ENCODE results near the gene HMGCR.

DNA sequence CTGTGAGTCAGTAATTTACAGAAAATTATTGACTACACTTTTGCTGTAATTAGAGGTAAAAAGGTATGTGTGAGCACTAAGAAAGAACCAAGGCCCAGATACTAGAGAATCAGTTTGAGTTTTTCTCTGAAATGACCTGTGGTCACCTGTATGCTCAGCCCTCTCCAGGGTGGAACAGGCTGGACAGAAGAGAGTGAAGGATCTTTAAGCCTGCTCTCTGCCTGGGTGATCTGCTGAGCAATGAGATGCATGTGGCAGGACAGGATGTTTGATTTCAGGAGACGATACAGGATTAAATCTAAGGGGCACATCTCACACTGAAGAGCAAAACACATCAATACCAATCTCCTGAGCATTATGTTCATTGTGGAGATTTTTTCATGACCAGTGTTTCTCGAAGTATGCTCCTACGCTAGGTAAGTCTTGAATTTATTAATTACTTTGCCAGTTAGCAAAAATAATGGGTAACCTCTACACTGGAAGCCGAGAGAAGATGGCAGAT, 25.5 kb downstream of the HMGCR start:
- TF ChIP-seq POLR2AphosphoS5 (IDR thresholded peaks at IDR 0.05; ENCODE audit: borderline replicate concordance, low read depth, low read length), result no peak
- no peak for TF ChIP-seq EZH2 (IDR thresholded peaks at IDR 0.05)
- TF ChIP-seq FOXP2 (optimal IDR thresholded peaks at IDR 0.05; ENCODE audit: control extremely low read depth, extremely low read length, insufficient read depth), result no peak
